BLaER1 treated with 17β-estradiol and CSF1 and Interleukin-3, amounts not matched to agents 10 nM and 100 nM (cell line): Measurements from ENCODE around the gene BRF1.
A peak's percentile ranks its signal among the peaks of the same experiment; 100 is the strongest.

Experiments used
- H3K27ac ChIP-seq, 11 experiments: shearing (Covaris generic); formaldehyde crosslinking; 2 replicates each; pipeline ENCODE4 v1.8.1; 2022
- H3K27me3 ChIP-seq, 11 experiments: shearing (Covaris generic); formaldehyde crosslinking; 2 replicates each; pipeline ENCODE4 v1.8.1; 2022
- H3K36me3 ChIP-seq, 11 experiments: shearing (Covaris generic); formaldehyde crosslinking; 2 replicates each; pipeline ENCODE4 v1.8.1; 2022
- H3K4me1 ChIP-seq, 10 experiments: shearing (Covaris generic); formaldehyde crosslinking; 2 replicates each; pipeline ENCODE4 v1.8.1; 2022
- H3K4me2 ChIP-seq, 11 experiments: shearing (Covaris generic); formaldehyde crosslinking; 2 replicates each; pipeline ENCODE4 v1.8.1; 2022
- H3K4me3 ChIP-seq, 10 experiments: shearing (Covaris generic); formaldehyde crosslinking; 2 replicates each; pipeline ENCODE4 v1.8.1; 2022
- H3K9ac ChIP-seq, 11 experiments: shearing (Covaris generic); formaldehyde crosslinking; 2 replicates each; pipeline ENCODE4 v1.8.1; 2022
- H3K9me3 ChIP-seq, 11 experiments: shearing (Covaris generic); formaldehyde crosslinking; replicated peaks in 1 of 11; 2 replicates each; pipeline ENCODE4 v1.8.1; 2022
- H4K20me1 ChIP-seq, 11 experiments: shearing (Covaris generic); formaldehyde crosslinking; 2 replicates each; pipeline ENCODE4 v1.8.1; 2022
- Cebpa-rat ChIP-seq, 11 experiments: shearing (Covaris generic); IDR thresholded peaks; 2 replicates each; pipeline ENCODE4 v1.8.1; 2022

BRF1 gene

DNA sequence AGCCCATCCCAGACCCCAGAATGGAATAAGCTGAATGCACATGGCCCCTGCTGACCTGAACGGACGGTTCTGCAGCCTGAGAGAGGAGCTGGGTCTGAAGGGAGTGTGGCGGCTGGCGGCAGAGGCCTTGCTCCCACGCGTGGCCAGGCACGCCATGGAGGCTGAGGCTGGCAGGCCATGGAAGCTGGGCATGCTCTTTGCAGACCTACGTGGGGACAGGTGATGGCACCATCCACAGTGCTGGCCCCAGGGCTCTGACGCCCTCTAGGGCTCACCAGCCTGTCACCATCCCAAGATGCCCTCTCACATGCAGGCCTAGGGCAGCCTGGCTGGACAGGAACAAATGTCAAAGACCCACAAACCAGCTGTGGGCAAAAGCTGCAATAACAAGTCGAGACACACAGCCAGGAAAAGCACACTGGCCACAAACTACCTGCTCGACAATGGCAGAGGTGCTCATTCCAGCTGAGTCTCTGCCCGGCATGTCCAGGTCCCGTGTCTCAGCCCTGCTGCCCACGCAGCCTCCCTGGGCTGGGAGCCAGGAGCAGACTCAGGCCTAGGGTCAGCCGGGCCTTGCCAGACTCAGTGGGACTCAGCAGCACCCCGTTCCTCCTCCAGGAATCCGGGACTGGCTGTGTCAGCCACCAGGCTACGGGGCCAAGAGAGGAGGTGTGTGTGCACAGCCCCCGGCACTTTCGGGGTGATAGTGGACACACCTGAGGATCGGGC lies 32.8 kb downstream of the BRF1 start:
- Histone ChIP-seq H3K36me3 (peaks cover 7 to 58% (median 27%) of the 10 kb centered on the region in 11 experiments; a peak in 19 of 22 replicates), H4K20me1 (peaks cover 47 to 91% (median 69%) of the 10 kb centered on the region in 11 experiments; a peak in 21 of 22 replicates), H3K9ac (peak overlapping the region in 2 of 11 experiments; percentile 51 to 54; a peak in 4 of 22 replicates), H3K9me3 (no peaks in the 10 kb centered on the region), H3K4me2 (peak overlapping the region in 6 of 11 experiments; percentile 67 to 88 (median 80); a peak in 9 of 22 replicates), H3K27me3 (no peaks in the 10 kb centered on the region), H3K4me1 (peaks cover 17 to 70% (median 57%) of the 10 kb centered on the region in 10 experiments), H3K27ac (no peak overlapping the region), H3K4me3 (no peak overlapping the region)
- no peak for TF ChIP-seq Cebpa-rat (IDR thresholded peaks at IDR 0.05)

- H3K9me3 ChIP-seq, result no peaks in the 10 kb centered on the region
- H3K4me1 ChIP-seq, result peaks cover 31 to 78% (median 69%) of the 10 kb centered on the region in 10 experiments
- H4K20me1 ChIP-seq, result peaks cover 0 to 82% (median 48%) of the 10 kb centered on the region in 11 experiments; a peak in 18 of 22 replicates
- peak overlapping the region in 5 of 11 experiments; percentile 7 to 56 (median 29); a peak in 5 of 22 replicates for H3K9ac ChIP-seq
- H3K36me3 ChIP-seq, result peaks cover 4 to 40% (median 14%) of the 10 kb centered on the region in 11 experiments; a peak in 16 of 22 replicates
- peaks cover 0 to 5% (median 0%) of the 10 kb centered on the region in 11 experiments; a peak in 1 of 22 replicates for H3K27me3 ChIP-seq
- no peak for TF ChIP-seq Cebpa-rat (IDR thresholded peaks at IDR 0.05)
- peak overlapping the region in 9 of 11 experiments; percentile 66 to 98 (median 78); a peak in 19 of 22 replicates for H3K4me2 ChIP-seq
- H3K27ac ChIP-seq, result peak overlapping the region in 1 of 11 experiments; percentile 57; a peak in 2 of 22 replicates
- H3K4me3 ChIP-seq, result no peak overlapping the region
Observed at GRCh38 chr14:105261781-105262180, 39.0 kb downstream of the BRF1 start.

DNA sequence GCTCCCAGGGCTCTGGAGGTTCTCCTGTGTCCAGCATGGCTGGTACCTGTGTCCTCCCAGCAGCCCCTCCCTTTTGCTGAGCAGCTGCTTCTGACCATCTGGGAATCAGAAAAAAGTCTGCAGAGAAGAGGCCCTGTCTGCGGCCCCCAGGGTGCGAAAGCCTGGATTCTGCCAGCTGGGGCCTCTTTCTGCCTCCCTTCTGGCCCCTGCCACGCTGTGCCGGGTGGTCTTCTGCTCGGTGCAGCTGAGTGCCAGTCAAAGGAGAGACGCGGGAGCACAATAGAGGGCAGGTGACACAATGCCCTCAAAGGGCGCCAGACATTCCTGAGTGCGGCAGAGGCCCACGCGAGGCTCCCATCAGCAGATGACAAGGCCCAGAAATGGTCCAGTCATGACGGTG lies 39.8 kb downstream of the BRF1 start:
- TF ChIP-seq Cebpa-rat (IDR thresholded peaks at IDR 0.05), result no peak
- H3K27ac ChIP-seq, result peak overlapping the region in 2 of 11 experiments; percentile 0 to 11; a peak in 2 of 22 replicates

GRCh38 chr14:105258846-105259245 lies 42.0 kb downstream of the BRF1 start:
- Histone ChIP-seq H3K9me3 (no peaks in the 10 kb centered on the region), H4K20me1 (peaks cover 5 to 90% (median 73%) of the 10 kb centered on the region in 11 experiments; a peak in 20 of 22 replicates), H3K36me3 (peaks cover 0 to 26% (median 3%) of the 10 kb centered on the region in 11 experiments; a peak in 10 of 22 replicates), H3K27ac (peak overlapping the region in 2 of 11 experiments; percentile 32 to 43; a peak in 2 of 22 replicates), H3K4me3 (no peak overlapping the region), H3K4me2 (peak overlapping the region in 9 of 11 experiments; percentile 66 to 98 (median 78); a peak in 17 of 22 replicates), H3K27me3 (peaks cover 0 to 5% (median 0%) of the 10 kb centered on the region in 11 experiments; a peak in 1 of 22 replicates), H3K9ac (peak overlapping the region in 1 of 11 experiments; percentile 1; a peak in 2 of 22 replicates), H3K4me1 (peaks cover 56 to 100% (median 98%) of the 10 kb centered on the region in 10 experiments)
- no peak for TF ChIP-seq Cebpa-rat (IDR thresholded peaks at IDR 0.05)

More for the DNA sequence above, 39.8 kb downstream of the BRF1 start:
- Histone ChIP-seq H3K9ac (peak overlapping the region in 6 of 11 experiments; percentile 1 to 56 (median 14); a peak in 8 of 22 replicates), H3K27me3 (peaks cover 0 to 5% (median 0%) of the 10 kb centered on the region in 11 experiments; a peak in 1 of 22 replicates), H4K20me1 (peaks cover 0 to 82% (median 56%) of the 10 kb centered on the region in 11 experiments; a peak in 17 of 22 replicates), H3K4me2 (peak overlapping the region in 9 of 11 experiments; percentile 66 to 98 (median 78); a peak in 17 of 22 replicates), H3K36me3 (peaks cover 4 to 40% (median 14%) of the 10 kb centered on the region in 11 experiments; a peak in 16 of 22 replicates), H3K4me1 (peaks cover 39 to 86% (median 77%) of the 10 kb centered on the region in 10 experiments), H3K4me3 (no peak overlapping the region; a peak in 1 of 20 replicates), H3K9me3 (no peaks in the 10 kb centered on the region)

DNA sequence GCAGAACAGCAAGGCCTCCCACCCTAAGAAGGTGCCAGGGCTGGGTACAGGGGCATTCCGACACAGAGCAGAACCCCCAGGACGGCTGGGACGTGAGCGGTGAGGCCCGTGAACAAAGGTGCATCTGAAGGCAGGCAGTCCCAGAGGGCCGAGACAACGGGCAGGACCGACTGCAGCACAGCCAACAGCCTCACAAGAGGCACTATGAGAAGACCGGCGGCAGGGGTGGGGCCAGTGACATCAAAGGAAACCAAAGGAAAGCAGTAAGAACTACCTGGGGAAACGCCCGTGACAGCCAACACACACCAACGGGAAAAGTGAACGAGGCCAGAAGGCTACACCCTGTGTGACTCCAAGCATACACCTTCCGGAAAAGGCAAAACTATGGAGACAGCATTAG lies 43.3 kb downstream of the BRF1 start:
- Histone ChIP-seq H3K27ac (peak overlapping the region in 5 of 11 experiments; percentile 50 to 77 (median 75); a peak in 8 of 22 replicates), H3K4me2 (peak overlapping the region; percentile 36 to 99 (median 97); a peak in 21 of 22 replicates)

DNA sequence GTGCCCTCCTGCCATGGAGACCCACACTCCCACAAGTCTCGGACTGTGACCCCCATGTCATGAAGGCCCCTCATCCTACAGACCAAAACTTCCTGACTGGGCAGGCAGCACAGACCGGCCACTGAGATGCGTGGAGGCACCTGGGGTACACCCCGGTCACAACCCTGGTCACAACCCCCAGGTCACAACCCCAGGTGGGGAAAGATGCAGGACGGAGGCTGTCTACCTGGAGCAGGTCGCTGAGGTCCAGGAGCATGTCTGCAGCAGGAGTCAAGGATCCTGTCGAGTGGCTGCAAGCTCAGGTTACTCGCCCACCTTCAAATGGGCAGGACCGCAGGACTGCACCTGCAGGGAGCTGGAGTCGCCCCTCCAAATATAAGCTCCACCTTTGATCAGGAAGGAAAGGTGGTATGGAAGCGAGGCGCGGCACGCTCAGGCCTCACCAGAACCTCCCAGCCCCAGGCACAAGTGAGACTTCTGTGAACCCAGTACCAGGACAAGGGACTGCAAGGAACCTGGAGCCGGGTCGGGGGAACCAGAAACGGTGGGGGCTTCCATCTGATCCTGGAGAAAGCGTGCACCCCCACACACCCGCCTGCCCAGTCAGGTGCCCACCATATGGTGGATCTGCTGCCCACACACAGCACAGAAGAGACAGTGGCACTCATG lies 44.4 kb downstream of the BRF1 start:
- Histone ChIP-seq H3K27me3 (peaks cover 0 to 26% (median 0%) of the 10 kb centered on the region in 11 experiments; a peak in 5 of 22 replicates), H3K27ac (peak overlapping the region in 7 of 11 experiments; percentile 13 to 77 (median 74); a peak in 12 of 22 replicates)

More for the DNA sequence above, 43.3 kb downstream of the BRF1 start:
- Histone ChIP-seq H3K9me3 (no peaks in the 10 kb centered on the region), H3K9ac (peak overlapping the region in 6 of 11 experiments; percentile 23 to 70 (median 46); a peak in 8 of 22 replicates), H3K27me3 (peaks cover 0 to 16% (median 0%) of the 10 kb centered on the region in 11 experiments; a peak in 3 of 22 replicates), H3K4me3 (peak overlapping the region in 1 of 10 experiments; percentile 30; a peak in 1 of 20 replicates), H3K4me1 (peaks cover 45 to 100% (median 98%) of the 10 kb centered on the region in 10 experiments), H3K36me3 (peaks cover 0 to 24% (median 3%) of the 10 kb centered on the region in 11 experiments; a peak in 10 of 22 replicates), H4K20me1 (peaks cover 18 to 92% (median 83%) of the 10 kb centered on the region in 11 experiments; a peak in 21 of 22 replicates)
- TF ChIP-seq Cebpa-rat (IDR thresholded peaks at IDR 0.05), result no peak

GRCh38 chr14:105255021-105255507 lies 45.7 kb downstream of the BRF1 start:
- Histone ChIP-seq H3K27ac (peak overlapping the region in 8 of 11 experiments; percentile 39 to 77 (median 62); a peak in 14 of 22 replicates), H3K27me3 (peaks cover 0 to 40% (median 0%) of the 10 kb centered on the region in 11 experiments; a peak in 5 of 22 replicates), H3K4me3 (peak overlapping the region in 5 of 10 experiments; percentile 6 to 37 (median 29); a peak in 6 of 20 replicates), H3K9ac (peak overlapping the region in 7 of 11 experiments; percentile 4 to 72 (median 61); a peak in 9 of 22 replicates), H4K20me1 (peaks cover 42 to 92% (median 83%) of the 10 kb centered on the region in 11 experiments; a peak in 21 of 22 replicates), H3K4me1 (peaks cover 47 to 100% (median 98%) of the 10 kb centered on the region in 10 experiments), H3K4me2 (peak overlapping the region; percentile 81 to 99 (median 97)), H3K9me3 (no peaks in the 10 kb centered on the region), H3K36me3 (peaks cover 2 to 30% (median 14%) of the 10 kb centered on the region in 11 experiments; a peak in 16 of 22 replicates)
- peak in 4 of 11 experiments; percentile 43 to 63 (median 48); a peak in 5 of 22 replicates for TF ChIP-seq Cebpa-rat (IDR thresholded peaks at IDR 0.05)

More for the DNA sequence above, 44.4 kb downstream of the BRF1 start:
- peaks cover 29 to 92% (median 83%) of the 10 kb centered on the region in 11 experiments; a peak in 21 of 22 replicates for H4K20me1 ChIP-seq
- 0 out of 20 replicates have a peak overlapping the region, but pooled peaks of 1 of the 10 experiments have one; percentile 37 for H3K4me3 ChIP-seq
- H3K9ac ChIP-seq, result peak overlapping the region in 6 of 11 experiments; percentile 23 to 70 (median 46); a peak in 8 of 22 replicates
- H3K36me3 ChIP-seq, result peaks cover 0 to 33% (median 10%) of the 10 kb centered on the region in 11 experiments; a peak in 13 of 22 replicates
- H3K4me1 ChIP-seq, result peaks cover 40 to 100% (median 98%) of the 10 kb centered on the region in 10 experiments
- peak overlapping the region; percentile 36 to 99 (median 97); a peak in 21 of 22 replicates for H3K4me2 ChIP-seq
- no peak for TF ChIP-seq Cebpa-rat (IDR thresholded peaks at IDR 0.05)
- H3K9me3 ChIP-seq, result no peaks in the 10 kb centered on the region
